Testis (tissue), 2 donors: Measurements from ENCODE around the gene SERHL2.

Experiments used
- CTCF ChIP-seq, 3 experiments: fragments of 450-650 bp in 2 of 3; fragments of 200-600 bp in 1 of 3; sonication (generic) in 1 of 3; IDR thresholded peaks; one replicate each; pipeline ENCODE4 v1.5.1; 2016 to 2019; ENCODE audit warnings: antibody characterized with exemption in 3 of 3, mild to moderate bottlenecking in 2 of 3, moderate library complexity in 1 of 3
- POLR2A ChIP-seq: fragments of 450-650 bp; IDR thresholded peaks from one replicate; pipeline ENCODE4 v1.6.1; 2017; ENCODE audit warnings: antibody characterized with exemption, mild to moderate bottlenecking, moderate library complexity

DNA sequence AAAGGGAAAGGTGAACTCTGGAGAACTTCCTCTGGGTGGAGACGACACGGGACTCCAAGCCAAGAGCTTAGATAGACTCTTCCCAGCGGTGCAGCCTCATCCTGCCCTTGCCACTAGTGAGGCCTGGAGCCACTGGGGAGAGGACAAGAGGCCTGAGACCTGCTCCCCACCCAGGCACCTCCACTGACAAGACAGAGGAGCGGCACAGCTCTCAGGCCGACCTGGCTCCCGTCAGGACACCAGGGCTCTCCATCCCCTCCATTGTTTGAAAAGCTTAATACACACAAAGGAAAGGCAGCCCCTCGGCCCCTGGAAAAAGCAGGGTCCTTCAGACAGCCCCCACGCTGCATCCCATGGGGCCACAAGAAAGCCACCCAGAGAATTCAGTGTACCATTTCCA is 31.3 kb downstream of the SERHL2 start:
- TF ChIP-seq CTCF (IDR thresholded peaks at IDR 0.05) (no peak), POLR2A (no peak)
